Measurements from ENCODE around the gene FAM241A. TPM values are rescaled to one million over a fixed set of nuclear protein-coding genes. Genes with fewer than 3 reads are reported as not detected.

FAM241A gene
- total and polyA plus RNA-seq, 2 of the 13 experiments (the other 11 are each of a cell fraction or from before 2014, with no cell fraction given): 0.61 to 0.69 TPM

DNA sequence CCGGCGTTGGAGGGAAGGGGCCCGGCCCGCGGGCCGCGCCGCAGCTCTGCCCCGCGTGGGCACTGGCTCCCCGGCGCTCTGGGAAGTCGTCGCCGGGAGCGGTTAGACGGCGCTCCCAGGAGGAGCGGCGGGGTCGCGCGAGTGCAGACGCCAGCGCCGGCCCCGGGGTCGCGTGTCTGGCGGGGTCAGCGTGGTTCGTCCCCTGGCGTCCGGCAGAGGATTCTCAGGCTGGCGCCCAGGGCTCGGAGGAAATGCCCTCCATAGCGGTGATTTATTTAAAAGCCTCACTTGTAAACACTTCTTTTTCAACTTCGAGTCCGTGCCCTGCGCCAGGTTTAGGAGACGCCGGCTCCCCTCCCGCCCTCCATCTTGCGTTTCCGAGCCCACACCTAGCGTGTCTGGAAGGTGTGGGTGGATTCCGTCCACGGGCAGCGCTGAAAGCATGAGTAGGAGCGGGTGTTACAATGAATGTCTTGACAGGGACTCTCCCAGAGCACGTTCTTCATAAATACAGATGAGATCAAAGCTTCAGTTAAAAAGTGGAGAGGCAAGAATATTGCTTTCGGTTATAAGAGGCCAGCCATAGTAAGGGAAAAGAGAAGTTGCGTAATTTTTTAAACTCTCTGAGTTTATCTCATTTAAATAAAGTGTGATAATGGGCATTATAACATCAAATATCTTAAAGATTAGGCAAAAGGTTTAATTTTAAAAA lies 692 bp downstream of the FAM241A start (continued):
- TF ChIP-seq, protein P1, sequence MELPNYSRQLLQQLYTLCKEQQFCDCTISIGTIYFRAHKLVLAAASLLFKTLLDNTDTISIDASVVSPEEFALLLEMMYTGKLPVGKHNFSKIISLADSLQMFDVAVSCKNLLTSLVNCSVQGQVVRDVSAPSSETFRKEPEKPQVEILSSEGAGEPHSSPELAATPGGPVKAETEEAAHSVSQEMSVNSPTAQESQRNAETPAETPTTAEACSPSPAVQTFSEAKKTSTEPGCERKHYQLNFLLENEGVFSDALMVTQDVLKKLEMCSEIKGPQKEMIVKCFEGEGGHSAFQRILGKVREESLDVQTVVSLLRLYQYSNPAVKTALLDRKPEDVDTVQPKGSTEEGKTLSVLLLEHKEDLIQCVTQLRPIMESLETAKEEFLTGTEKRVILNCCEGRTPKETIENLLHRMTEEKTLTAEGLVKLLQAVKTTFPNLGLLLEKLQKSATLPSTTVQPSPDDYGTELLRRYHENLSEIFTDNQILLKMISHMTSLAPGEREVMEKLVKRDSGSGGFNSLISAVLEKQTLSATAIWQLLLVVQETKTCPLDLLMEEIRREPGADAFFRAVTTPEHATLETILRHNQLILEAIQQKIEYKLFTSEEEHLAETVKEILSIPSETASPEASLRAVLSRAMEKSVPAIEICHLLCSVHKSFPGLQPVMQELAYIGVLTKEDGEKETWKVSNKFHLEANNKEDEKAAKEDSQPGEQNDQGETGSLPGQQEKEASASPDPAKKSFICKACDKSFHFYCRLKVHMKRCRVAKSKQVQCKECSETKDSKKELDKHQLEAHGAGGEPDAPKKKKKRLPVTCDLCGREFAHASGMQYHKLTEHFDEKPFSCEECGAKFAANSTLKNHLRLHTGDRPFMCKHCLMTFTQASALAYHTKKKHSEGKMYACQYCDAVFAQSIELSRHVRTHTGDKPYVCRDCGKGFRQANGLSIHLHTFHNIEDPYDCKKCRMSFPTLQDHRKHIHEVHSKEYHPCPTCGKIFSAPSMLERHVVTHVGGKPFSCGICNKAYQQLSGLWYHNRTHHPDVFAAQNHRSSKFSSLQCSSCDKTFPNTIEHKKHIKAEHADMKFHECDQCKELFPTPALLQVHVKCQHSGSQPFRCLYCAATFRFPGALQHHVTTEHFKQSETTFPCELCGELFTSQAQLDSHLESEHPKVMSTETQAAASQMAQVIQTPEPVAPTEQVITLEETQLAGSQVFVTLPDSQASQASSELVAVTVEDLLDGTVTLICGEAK (IDR thresholded peaks at IDR 0.05): no peak
- TF ChIP-seq, protein P1 (CRISPR knock-in tag; IDR thresholded peaks at IDR 0.05): 0 out of 2 replicates have a peak, but pooled peaks have one; percentile 45
- TF ChIP-seq, protein P2, sequence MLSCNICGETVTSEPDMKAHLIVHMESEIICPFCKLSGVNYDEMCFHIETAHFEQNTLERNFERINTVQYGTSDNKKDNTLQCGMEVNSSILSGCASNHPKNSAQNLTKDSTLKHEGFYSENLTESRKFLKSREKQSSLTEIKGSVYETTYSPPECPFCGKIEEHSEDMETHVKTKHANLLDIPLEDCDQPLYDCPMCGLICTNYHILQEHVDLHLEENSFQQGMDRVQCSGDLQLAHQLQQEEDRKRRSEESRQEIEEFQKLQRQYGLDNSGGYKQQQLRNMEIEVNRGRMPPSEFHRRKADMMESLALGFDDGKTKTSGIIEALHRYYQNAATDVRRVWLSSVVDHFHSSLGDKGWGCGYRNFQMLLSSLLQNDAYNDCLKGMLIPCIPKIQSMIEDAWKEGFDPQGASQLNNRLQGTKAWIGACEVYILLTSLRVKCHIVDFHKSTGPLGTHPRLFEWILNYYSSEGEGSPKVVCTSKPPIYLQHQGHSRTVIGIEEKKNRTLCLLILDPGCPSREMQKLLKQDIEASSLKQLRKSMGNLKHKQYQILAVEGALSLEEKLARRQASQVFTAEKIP (CRISPR knock-in tag; IDR thresholded peaks at IDR 0.05; ENCODE audit: borderline replicate concordance): no peak
- TF ChIP-seq, protein P3, sequence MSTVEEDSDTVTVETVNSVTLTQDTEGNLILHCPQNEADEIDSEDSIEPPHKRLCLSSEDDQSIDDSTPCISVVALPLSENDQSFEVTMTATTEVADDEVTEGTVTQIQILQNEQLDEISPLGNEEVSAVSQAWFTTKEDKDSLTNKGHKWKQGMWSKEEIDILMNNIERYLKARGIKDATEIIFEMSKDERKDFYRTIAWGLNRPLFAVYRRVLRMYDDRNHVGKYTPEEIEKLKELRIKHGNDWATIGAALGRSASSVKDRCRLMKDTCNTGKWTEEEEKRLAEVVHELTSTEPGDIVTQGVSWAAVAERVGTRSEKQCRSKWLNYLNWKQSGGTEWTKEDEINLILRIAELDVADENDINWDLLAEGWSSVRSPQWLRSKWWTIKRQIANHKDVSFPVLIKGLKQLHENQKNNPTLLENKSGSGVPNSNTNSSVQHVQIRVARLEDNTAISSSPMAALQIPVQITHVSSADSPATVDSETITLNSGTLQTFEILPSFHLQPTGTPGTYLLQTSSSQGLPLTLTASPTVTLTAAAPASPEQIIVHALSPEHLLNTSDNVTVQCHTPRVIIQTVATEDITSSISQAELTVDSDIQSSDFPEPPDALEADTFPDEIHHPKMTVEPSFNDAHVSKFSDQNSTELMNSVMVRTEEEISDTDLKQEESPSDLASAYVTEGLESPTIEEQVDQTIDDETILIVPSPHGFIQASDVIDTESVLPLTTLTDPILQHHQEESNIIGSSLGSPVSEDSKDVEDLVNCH (CRISPR knock-in tag; IDR thresholded peaks at IDR 0.05): no peak
- TF ChIP-seq RBFOX2 (IDR thresholded peaks at IDR 0.05; ENCODE audit: low read depth, low read length) (no peak), RARG (CRISPR knock-in tag; IDR thresholded peaks at IDR 0.05; ENCODE audit: low read depth) (no peak)
- TF ChIP-seq, protein P4, sequence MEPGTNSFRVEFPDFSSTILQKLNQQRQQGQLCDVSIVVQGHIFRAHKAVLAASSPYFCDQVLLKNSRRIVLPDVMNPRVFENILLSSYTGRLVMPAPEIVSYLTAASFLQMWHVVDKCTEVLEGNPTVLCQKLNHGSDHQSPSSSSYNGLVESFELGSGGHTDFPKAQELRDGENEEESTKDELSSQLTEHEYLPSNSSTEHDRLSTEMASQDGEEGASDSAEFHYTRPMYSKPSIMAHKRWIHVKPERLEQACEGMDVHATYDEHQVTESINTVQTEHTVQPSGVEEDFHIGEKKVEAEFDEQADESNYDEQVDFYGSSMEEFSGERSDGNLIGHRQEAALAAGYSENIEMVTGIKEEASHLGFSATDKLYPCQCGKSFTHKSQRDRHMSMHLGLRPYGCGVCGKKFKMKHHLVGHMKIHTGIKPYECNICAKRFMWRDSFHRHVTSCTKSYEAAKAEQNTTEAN (CRISPR knock-in tag; conservative IDR thresholded peaks at IDR 0.05): no peak
- TF ChIP-seq, protein P5, sequence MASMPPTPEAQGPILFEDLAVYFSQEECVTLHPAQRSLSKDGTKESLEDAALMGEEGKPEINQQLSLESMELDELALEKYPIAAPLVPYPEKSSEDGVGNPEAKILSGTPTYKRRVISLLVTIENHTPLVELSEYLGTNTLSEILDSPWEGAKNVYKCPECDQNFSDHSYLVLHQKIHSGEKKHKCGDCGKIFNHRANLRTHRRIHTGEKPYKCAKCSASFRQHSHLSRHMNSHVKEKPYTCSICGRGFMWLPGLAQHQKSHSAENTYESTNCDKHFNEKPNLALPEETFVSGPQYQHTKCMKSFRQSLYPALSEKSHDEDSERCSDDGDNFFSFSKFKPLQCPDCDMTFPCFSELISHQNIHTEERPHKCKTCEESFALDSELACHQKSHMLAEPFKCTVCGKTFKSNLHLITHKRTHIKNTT (CRISPR knock-in tag; IDR thresholded peaks at IDR 0.05): no peak
- TF ChIP-seq, protein P6, sequence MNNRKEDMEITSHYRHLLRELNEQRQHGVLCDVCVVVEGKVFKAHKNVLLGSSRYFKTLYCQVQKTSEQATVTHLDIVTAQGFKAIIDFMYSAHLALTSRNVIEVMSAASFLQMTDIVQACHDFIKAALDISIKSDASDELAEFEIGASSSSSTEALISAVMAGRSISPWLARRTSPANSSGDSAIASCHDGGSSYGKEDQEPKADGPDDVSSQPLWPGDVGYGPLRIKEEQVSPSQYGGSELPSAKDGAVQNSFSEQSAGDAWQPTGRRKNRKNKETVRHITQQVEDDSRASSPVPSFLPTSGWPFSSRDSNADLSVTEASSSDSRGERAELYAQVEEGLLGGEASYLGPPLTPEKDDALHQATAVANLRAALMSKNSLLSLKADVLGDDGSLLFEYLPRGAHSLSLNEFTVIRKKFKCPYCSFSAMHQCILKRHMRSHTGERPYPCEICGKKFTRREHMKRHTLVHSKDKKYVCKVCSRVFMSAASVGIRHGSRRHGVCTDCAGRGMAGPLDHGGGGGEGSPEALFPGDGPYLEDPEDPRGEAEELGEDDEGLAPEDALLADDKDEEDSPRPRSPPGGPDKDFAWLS (CRISPR knock-in tag; IDR thresholded peaks at IDR 0.05; ENCODE audit: borderline replicate concordance): no peak

All from HepG2 (cell line).